Caco-2 (cell line): ENCODE data around the gene IRX3. TPM values are rescaled to one million over a fixed set of nuclear protein-coding genes. Genes with fewer than 3 reads are reported as not detected.

Experiments
- BruUV-seq: library from RNA; stranded (reverse); fragments of 400-500 nt; replicated peaks from 2 replicates; lab custom pipeline; 2021; lab: Mats Ljungman, UMichigan
- CTCF ChIA-PET: fragments of 300-600 bp; sonication (Branson Sonifier 250); formaldehyde crosslinking; loops from one replicate; lab custom pipeline; 2022; ENCODE audit warnings: antibody characterized with exemption; lab: Charles Lee
- POLR2A ChIA-PET: fragments of 300-600 bp; sonication (Branson Sonifier 250); formaldehyde crosslinking; loops from one replicate; lab custom pipeline; 2022; ENCODE audit warnings: antibody characterized with exemption; lab: Charles Lee
- DNase-seq, 2 experiments: peaks; one replicate each; pipeline versions ENCODE4 v3.0.0 to v3.0.0-alpha.2; 2020 to 2022
- H3K27me3 ChIP-seq: replicated peaks from 2 replicates; pipeline ENCODE4 v1.6.0; 2011; ENCODE audit warnings: low read length; ENCODE audit not compliant: control insufficient read depth, insufficient read depth
- H3K36me3 ChIP-seq: 2 replicates; pipeline ENCODE4 v1.5.1; 2011; ENCODE audit warnings: low read length; ENCODE audit not compliant: control insufficient read depth, insufficient read depth
- H3K4me1 ChIP-seq: fragments of 250-450 bp; sonication (Bioruptor Pico); 2 replicates; pipeline ENCODE4 v1.5.1; 2020; ENCODE audit warnings: mild to moderate bottlenecking
- H3K4me3 ChIP-seq: 2 replicates; pipeline ENCODE4 v1.5.1; 2011; ENCODE audit warnings: low read depth, mild to moderate bottlenecking, control low read depth, low read length
- H3K9me3 ChIP-seq: fragments of 250-450 bp; sonication (Bioruptor Pico); 2 replicates; pipeline ENCODE4 v1.5.1; 2020; ENCODE audit warnings: mild to moderate bottlenecking, moderate library complexity
- H3K27ac Mint-ChIP-seq: one replicate; pipeline ENCODE4 v1.8.0; 2022; ENCODE audit warnings: mixed read lengths; ENCODE audit not compliant: unreplicated experiment
- H3K27me3 Mint-ChIP-seq: one replicate; pipeline ENCODE4 v1.8.0; 2022; ENCODE audit warnings: mixed read lengths; ENCODE audit not compliant: insufficient read depth, unreplicated experiment
- H3K36me3 Mint-ChIP-seq: one replicate; pipeline ENCODE4 v1.8.0; 2022; ENCODE audit warnings: mild to moderate bottlenecking, mixed read lengths; ENCODE audit not compliant: insufficient read depth, unreplicated experiment
- H3K4me1 Mint-ChIP-seq: one replicate; pipeline ENCODE4 v1.8.0; 2022; ENCODE audit warnings: low read depth, mixed read lengths; ENCODE audit not compliant: unreplicated experiment
- H3K4me3 Mint-ChIP-seq: one replicate; pipeline ENCODE4 v1.8.0; 2022; ENCODE audit warnings: mild to moderate bottlenecking, moderate library complexity, mixed read lengths; ENCODE audit not compliant: unreplicated experiment
- H3K9me3 Mint-ChIP-seq: one replicate; pipeline ENCODE4 v1.8.0; 2022; ENCODE audit warnings: mixed read lengths; ENCODE audit not compliant: unreplicated experiment
- intact Hi-C: fragments of 100-400 bp; cut with micrococcal nuclease; formaldehyde crosslinking; loops from one replicate; pipeline ENCODE4 v1.10.0; 2022; ENCODE audit not compliant: unreplicated experiment
- total RNA-seq: library from RNA; stranded (reverse); gene quantifications from 2 replicates; pipeline ENCODE4 v1.2.3, GENCODE V29; 2022
- TF ChIP-seq, protein P1 (sequence below), 2 experiments: fragments of 200-600 bp in 1 of 2; IDR thresholded peaks; 1 replicate in 1 of 2; 2 replicates in 1 of 2; pipeline versions ENCODE4 v1.5.1 to v1.8.0; 2011 to 2022; ENCODE audit warnings: antibody characterized with exemption in 1 of 2, control low read depth in 1 of 2, inconsistent platforms in 1 of 2, low read depth in 1 of 2, low read length in 1 of 2, mild to moderate bottlenecking in 1 of 2, moderate library complexity in 1 of 2; ENCODE audit not compliant: insufficient read depth in 1 of 2, severe bottlenecking in 1 of 2, unreplicated experiment in 1 of 2

The IRX3 gene
- total RNA-seq, 1 experiment from 2014 or later, result 73.3 TPM

DNA sequence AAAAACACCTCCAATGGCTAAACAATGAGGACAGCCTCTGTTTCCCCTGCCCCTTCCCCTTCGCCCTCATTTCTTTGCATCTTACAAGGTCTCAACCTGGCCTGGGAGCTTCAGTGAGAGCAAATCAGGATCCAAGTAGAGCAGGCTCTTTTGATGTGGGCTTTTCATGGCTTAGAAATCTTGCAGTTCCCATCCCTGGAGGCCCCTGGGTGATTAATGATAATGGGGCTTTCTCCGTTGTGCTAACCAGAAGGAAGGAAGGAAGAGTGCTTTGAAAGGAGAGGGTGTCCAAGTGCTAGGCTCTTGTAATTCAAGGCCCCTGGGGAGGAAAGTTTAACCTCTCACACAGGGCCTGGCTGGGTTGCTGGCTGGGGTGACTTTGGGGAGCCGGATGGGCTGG is 18.5 kb upstream of the IRX3 start:
- Histone ChIP-seq H3K9me3 (no peaks in the 10 kb centered on the region), H3K27me3 (no peaks in the 10 kb centered on the region), H3K4me3 (no peak overlapping the region), H3K4me1 (no peaks in the 10 kb centered on the region), H3K36me3 (no peaks in the 10 kb centered on the region)
- no peak for DNase-seq
- no peaks in the 10 kb centered on the region for H3K4me1 Mint-ChIP-seq
- no peaks in the 10 kb centered on the region for H3K36me3 Mint-ChIP-seq
- intact Hi-C loops, result no loop called here
- H3K27ac Mint-ChIP-seq, result no peak overlapping the region
- no peak overlapping the region for H3K4me3 Mint-ChIP-seq
- ChIA-PET CTCF (no interaction called here), POLR2A (no interaction called here)
- H3K27me3 Mint-ChIP-seq, result no peaks in the 10 kb centered on the region
- no TSS peak for BruUV-seq
- TF ChIP-seq, protein P1, sequence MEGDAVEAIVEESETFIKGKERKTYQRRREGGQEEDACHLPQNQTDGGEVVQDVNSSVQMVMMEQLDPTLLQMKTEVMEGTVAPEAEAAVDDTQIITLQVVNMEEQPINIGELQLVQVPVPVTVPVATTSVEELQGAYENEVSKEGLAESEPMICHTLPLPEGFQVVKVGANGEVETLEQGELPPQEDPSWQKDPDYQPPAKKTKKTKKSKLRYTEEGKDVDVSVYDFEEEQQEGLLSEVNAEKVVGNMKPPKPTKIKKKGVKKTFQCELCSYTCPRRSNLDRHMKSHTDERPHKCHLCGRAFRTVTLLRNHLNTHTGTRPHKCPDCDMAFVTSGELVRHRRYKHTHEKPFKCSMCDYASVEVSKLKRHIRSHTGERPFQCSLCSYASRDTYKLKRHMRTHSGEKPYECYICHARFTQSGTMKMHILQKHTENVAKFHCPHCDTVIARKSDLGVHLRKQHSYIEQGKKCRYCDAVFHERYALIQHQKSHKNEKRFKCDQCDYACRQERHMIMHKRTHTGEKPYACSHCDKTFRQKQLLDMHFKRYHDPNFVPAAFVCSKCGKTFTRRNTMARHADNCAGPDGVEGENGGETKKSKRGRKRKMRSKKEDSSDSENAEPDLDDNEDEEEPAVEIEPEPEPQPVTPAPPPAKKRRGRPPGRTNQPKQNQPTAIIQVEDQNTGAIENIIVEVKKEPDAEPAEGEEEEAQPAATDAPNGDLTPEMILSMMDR (IDR thresholded peaks at IDR 0.05; ENCODE audit: insufficient read depth in 1 of 2, low read depth in 1 of 2, low read length in 1 of 2, severe bottlenecking in 1 of 2, unreplicated experiment in 1 of 2), result no peak
- H3K9me3 Mint-ChIP-seq, result no peaks in the 10 kb centered on the region

- no peaks in the 10 kb centered on the region for H3K4me1 Mint-ChIP-seq
- H3K36me3 ChIP-seq, result no peaks in the 10 kb centered on the region
- no peaks in the 10 kb centered on the region for H3K9me3 ChIP-seq
- no peaks in the 10 kb centered on the region for H3K9me3 Mint-ChIP-seq
- DNase-seq, result no peak
- H3K4me1 ChIP-seq, result 0 out of 2 replicates have a peak, but pooled peaks cover 2% of the 10 kb centered on the region
- no peak overlapping the region for H3K27ac Mint-ChIP-seq
- H3K4me3 Mint-ChIP-seq, result no peak overlapping the region
- ChIA-PET POLR2A (no interaction called here), CTCF (no interaction called here)
- no peaks in the 10 kb centered on the region for H3K27me3 ChIP-seq
- H3K4me3 ChIP-seq, result no peak overlapping the region
- BruUV-seq, result no TSS peak
- H3K27me3 Mint-ChIP-seq, result no peaks in the 10 kb centered on the region
- H3K36me3 Mint-ChIP-seq, result no peaks in the 10 kb centered on the region
- intact Hi-C loops, result no loop called here
- TF ChIP-seq, protein P1 (IDR thresholded peaks at IDR 0.05; ENCODE audit: insufficient read depth in 1 of 2, low read depth in 1 of 2, low read length in 1 of 2, severe bottlenecking in 1 of 2, unreplicated experiment in 1 of 2), result no peak
Observed at GRCh38 chr16:54303613-54304012, 17.0 kb upstream of the IRX3 start.

- no peak overlapping the region for H3K27ac Mint-ChIP-seq
- no peaks in the 10 kb centered on the region for H3K9me3 ChIP-seq
- H3K36me3 ChIP-seq, result no peaks in the 10 kb centered on the region
- BruUV-seq, result no TSS peak
- H3K27me3 ChIP-seq, result no peaks in the 10 kb centered on the region
- TF ChIP-seq, protein P1 (IDR thresholded peaks at IDR 0.05; ENCODE audit: insufficient read depth in 1 of 2, low read depth in 1 of 2, low read length in 1 of 2, severe bottlenecking in 1 of 2, unreplicated experiment in 1 of 2), result no peak
- H3K36me3 Mint-ChIP-seq, result no peaks in the 10 kb centered on the region
- H3K4me3 ChIP-seq, result no peak overlapping the region
- peaks cover 26% of the 10 kb centered on the region for H3K9me3 Mint-ChIP-seq
- no peaks in the 10 kb centered on the region for H3K27me3 Mint-ChIP-seq
- no peak for DNase-seq
- H3K4me1 Mint-ChIP-seq, result no peaks in the 10 kb centered on the region
- H3K4me1 ChIP-seq, result 0 out of 2 replicates have a peak, but pooled peaks cover 3% of the 10 kb centered on the region
- intact Hi-C loops, result no loop called here
- ChIA-PET CTCF (no interaction called here), POLR2A (no interaction called here)
- no peak overlapping the region for H3K4me3 Mint-ChIP-seq
Observed at GRCh38 chr16:54297154-54297553, 10.6 kb upstream of the IRX3 start.
